ENCODE measurements around the gene HOXB3.

DNA sequence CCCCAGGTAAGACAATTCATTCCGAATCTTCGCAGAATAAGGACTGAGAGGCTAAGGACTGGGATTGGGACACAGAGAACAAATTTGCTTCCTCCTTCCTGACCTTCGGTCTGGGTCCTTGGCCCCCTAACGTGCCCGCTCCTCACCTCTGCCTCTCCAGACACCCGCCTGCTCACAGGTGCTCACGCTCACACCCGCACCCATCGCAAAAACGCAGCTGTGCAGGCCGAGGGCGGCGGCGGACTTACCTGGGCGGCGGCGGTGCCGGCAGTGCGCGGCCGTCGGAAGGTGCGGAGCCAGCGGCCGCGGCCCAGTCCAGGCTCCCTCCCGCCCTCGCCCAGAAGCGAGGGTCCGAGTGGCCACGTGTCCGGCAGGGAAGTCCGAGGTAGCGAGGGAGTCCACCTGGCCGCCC lies 43.2 kb upstream of the HOXB3 start:
- TF ChIP-seq POLR2A (IDR thresholded peaks at IDR 0.05; ENCODE audit: low read depth) (no peak), POLR2AphosphoS5 (IDR thresholded peaks at IDR 0.05) (no peak)
- TF ChIP-seq, protein P1, sequence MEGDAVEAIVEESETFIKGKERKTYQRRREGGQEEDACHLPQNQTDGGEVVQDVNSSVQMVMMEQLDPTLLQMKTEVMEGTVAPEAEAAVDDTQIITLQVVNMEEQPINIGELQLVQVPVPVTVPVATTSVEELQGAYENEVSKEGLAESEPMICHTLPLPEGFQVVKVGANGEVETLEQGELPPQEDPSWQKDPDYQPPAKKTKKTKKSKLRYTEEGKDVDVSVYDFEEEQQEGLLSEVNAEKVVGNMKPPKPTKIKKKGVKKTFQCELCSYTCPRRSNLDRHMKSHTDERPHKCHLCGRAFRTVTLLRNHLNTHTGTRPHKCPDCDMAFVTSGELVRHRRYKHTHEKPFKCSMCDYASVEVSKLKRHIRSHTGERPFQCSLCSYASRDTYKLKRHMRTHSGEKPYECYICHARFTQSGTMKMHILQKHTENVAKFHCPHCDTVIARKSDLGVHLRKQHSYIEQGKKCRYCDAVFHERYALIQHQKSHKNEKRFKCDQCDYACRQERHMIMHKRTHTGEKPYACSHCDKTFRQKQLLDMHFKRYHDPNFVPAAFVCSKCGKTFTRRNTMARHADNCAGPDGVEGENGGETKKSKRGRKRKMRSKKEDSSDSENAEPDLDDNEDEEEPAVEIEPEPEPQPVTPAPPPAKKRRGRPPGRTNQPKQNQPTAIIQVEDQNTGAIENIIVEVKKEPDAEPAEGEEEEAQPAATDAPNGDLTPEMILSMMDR (IDR thresholded peaks at IDR 0.05), result no peak
